SH-SY5Y (cell line): ENCODE data around the gene CCT5.

ENCODE experiments used
- GATA2 ChIP-seq: IDR thresholded peaks from 2 replicates; pipeline ENCODE4 v1.6.1; 2011; ENCODE audit warnings: mild to moderate bottlenecking, low read depth, low read length
- GATA3 ChIP-seq: IDR thresholded peaks from 2 replicates; pipeline ENCODE4 v1.6.1; 2011; ENCODE audit warnings: low read depth, mild to moderate bottlenecking, low read length, moderate library complexity

- TF ChIP-seq GATA2 (no peak), GATA3 (no peak)
These were observed 29.2 kb downstream of the CCT5 start for GRCh38 chr5:10279328-10279727.
